ENCODE data around the gene AICDA.
"Not testable (repeated sequence)": the region's sequence is repeated elsewhere in the genome, so short reads cannot be mapped to it uniquely, and the experiment has no call there.

The AICDA gene

DNA sequence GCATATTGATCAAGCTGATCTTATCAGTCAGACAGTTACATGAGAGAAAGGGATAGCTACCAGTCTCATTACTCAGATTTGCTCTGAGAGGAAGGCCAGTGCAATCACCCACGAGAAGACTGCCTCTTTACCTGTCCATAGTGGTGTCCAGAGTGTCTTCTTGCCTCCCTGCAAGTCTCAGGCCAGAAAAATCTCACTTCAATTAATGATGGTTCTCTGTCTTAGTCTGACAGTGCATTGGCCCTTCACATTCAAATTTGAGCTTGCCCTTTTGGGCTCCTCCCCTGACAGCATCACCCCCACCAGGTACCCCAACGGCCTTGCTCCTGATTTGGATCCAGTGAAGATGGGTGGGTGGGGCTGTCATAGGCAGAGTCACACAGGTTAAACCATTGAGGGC, at the start of gene AICDA:
AICDA (minus strand) TSS at position 231 of the 400 bp plus-strand sequence; CDS start at position 139, 92 bp downstream.
- Mint-ChIP-seq H3K27me3 (no peaks in the 10 kb centered on the region), H3K4me3 (no peak within 1 kb of the TSS), H3K9me3 (no peaks in the 10 kb centered on the region), H3K27ac (no peak within 1 kb of the TSS), H3K36me3 (ENCODE audit: low read depth) (no peaks in the 10 kb centered on the region), H3K4me1 (peaks cover 9% of the 10 kb centered on the region)
- ATAC-seq (no peak), DNase-seq (no peak)

DNA sequence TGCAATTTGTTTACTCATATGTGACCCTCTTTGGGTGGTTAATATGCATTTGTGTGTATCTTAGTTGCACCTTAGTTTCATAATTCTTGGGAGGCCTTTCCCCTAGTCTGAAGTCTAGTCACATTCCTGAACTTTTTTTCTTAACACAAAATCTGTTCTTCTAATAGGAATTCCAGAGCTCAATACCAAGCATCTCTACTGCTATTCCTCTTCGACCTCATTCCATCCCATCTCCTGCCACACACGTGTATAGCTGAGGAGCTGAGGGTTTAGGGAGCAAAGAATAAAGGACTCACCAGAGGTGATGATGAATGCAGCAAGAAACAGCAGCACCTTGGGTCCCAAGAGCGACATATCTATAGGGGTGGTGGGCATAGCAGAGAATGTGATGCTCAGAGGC, 49.1 kb upstream of the AICDA start:
- ATAC-seq: no peak
- peaks cover 7% of the 10 kb centered on the region for H3K27me3 Mint-ChIP-seq

DNA sequence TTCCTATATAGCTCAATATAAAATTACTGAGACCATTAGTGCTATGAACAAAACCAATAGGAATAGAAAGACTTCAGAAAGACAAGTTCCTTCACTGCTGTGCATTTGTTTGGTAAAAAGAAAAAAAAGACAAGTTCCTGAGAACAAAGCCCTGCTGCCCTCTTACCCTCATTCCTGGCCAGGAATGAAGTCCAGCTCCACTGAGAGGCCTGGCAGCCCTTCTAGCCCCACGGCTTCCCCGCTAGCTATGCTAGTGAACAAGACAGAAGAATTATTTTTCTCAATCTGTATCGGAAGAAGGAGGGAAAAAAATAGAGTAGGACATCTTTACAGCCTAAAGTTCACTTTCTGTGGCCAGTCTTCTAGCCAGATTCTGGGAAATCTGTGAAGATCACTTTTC, 48.4 kb upstream of the AICDA start:
- ATAC-seq (no peak), DNase-seq (no peak)
- Mint-ChIP-seq H3K9me3 (no peaks in the 10 kb centered on the region), H3K27me3 (peaks cover 7% of the 10 kb centered on the region), H3K4me1 (no peaks in the 10 kb centered on the region), H3K36me3 (ENCODE audit: low read depth) (no peaks in the 10 kb centered on the region), H3K27ac (no peak overlapping the region), H3K4me3 (no peak overlapping the region)

More for the DNA sequence above, 49.1 kb upstream of the AICDA start:
- H3K9me3 Mint-ChIP-seq: no peaks in the 10 kb centered on the region
- H3K36me3 Mint-ChIP-seq (ENCODE audit: low read depth): no peaks in the 10 kb centered on the region
- H3K27ac Mint-ChIP-seq: no peak overlapping the region
- no peak overlapping the region for H3K4me3 Mint-ChIP-seq
- DNase-seq: no peak
- H3K4me1 Mint-ChIP-seq: no peaks in the 10 kb centered on the region

- no peaks in the 10 kb centered on the region for H3K36me3 Mint-ChIP-seq (ENCODE audit: low read depth)
- peaks cover 5% of the 10 kb centered on the region for H3K27me3 Mint-ChIP-seq
- ATAC-seq (no peak), DNase-seq (no peak)
- H3K9me3 Mint-ChIP-seq: no peaks in the 10 kb centered on the region
- H3K4me1 Mint-ChIP-seq: no peaks in the 10 kb centered on the region
- no peak overlapping the region for H3K4me3 Mint-ChIP-seq
- H3K27ac Mint-ChIP-seq: no peak overlapping the region
Observed at GRCh38 chr12:8658346-8658745, 45.7 kb upstream of the AICDA start.

- Mint-ChIP-seq H3K36me3 (ENCODE audit: low read depth) (no peaks in the 10 kb centered on the region), H3K4me1 (no peaks in the 10 kb centered on the region), H3K9me3 (no peaks in the 10 kb centered on the region), H3K4me3 (no peak overlapping the region), H3K27me3 (peaks cover 11% of the 10 kb centered on the region), H3K27ac (no peak overlapping the region)
- DNase-seq (no peak), ATAC-seq (no peak)
Observed at GRCh38 chr12:8655421-8655820, 42.8 kb upstream of the AICDA start.

GRCh38 chr12:8648576-8649205, 36.0 kb upstream of the AICDA start:
- peaks cover 49% of the 10 kb centered on the region for H3K4me1 Mint-ChIP-seq
- H3K27ac Mint-ChIP-seq: peak overlapping the region; percentile 68
- H3K4me3 Mint-ChIP-seq: peak overlapping the region; percentile 19
- H3K9me3 Mint-ChIP-seq: no peaks in the 10 kb centered on the region
- ATAC-seq: peak; percentile 91
- peak; percentile 76 for DNase-seq
- peaks cover 17% of the 10 kb centered on the region for H3K27me3 Mint-ChIP-seq
- H3K36me3 Mint-ChIP-seq (ENCODE audit: low read depth): no peaks in the 10 kb centered on the region

DNA sequence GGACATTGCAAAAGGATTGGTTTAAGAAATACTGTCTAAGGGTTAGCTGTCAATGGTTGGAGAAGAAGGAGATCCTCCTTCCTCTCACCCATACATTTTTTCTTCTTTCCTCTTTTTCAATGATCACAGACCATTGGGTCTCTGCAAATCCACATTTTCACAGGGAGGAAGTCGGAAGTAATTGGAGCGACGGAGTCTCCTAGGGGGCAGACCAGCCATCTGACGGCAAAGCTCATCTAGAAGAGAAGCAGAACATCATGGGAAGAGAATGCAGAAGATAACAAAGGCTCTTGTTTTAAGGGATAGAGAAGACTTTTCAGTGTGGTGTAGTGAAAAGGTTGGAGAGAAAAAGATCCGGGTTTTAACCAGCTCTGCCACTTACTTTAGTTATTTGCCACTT, 35.3 kb upstream of the AICDA start:
- Mint-ChIP-seq H3K36me3 (ENCODE audit: low read depth) (no peaks in the 10 kb centered on the region), H3K27ac (no peak overlapping the region), H3K4me1 (peaks cover 50% of the 10 kb centered on the region), H3K9me3 (no peaks in the 10 kb centered on the region), H3K27me3 (peaks cover 13% of the 10 kb centered on the region), H3K4me3 (no peak overlapping the region)
- DNase-seq (no peak), ATAC-seq (no peak)

DNA sequence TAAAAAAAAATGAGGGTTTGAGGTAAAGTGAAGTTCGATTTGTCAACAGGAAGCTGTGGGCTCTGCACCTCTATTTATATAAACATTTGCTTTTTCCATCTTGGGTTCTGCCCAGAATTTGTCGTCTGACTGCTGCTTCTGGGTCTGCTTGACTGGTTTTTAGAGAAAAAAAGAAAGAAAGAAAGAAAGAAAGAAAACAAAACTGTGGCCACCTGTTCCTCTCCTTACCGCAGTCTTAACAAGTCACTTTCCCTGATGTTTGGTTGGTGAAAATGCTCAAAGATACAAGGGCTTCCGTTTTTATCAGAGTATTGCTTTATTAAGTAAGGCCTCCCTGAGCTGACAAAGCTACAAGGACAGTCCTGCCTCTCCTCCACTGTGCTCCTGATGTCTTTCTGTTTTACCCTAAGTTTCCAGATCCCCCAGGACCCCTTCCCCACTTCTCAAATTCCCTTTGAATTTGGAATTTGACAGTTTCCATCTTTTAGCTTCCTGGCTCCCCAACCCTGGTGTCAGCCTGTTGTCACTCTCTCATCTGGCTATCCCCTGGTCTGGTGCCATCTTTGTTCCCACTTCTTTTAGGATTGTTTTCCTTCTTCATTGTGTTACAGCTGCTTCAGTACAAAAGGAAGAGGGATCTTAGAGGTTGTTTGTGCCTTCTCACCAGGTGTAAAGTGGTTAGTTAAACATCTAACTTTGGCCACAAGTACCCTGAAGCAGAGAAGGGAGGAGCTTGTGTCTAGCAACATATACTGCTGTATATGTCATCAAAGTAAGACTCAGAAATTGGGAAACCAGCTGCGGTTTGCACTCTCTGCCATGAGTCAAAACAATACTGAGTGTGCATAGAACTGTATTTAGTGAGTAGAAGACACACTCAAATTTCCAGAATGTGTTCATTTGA, 31.9 kb upstream of the AICDA start:
- H3K4me1 Mint-ChIP-seq: peaks cover 47% of the 10 kb centered on the region
- peak overlapping the region; percentile 35 for H3K4me3 Mint-ChIP-seq
- H3K9me3 Mint-ChIP-seq: no peaks in the 10 kb centered on the region
- H3K27me3 Mint-ChIP-seq: peaks cover 4% of the 10 kb centered on the region
- DNase-seq (peak; percentile 54), ATAC-seq (peak; percentile 82)
- no peaks in the 10 kb centered on the region for H3K36me3 Mint-ChIP-seq (ENCODE audit: low read depth)
- peak overlapping the region; percentile 64 for H3K27ac Mint-ChIP-seq

- no peak for ATAC-seq
- H3K4me3 Mint-ChIP-seq: no peak overlapping the region
- H3K9me3 Mint-ChIP-seq: no peaks in the 10 kb centered on the region
- DNase-seq: no peak
- H3K36me3 Mint-ChIP-seq (ENCODE audit: low read depth): no peaks in the 10 kb centered on the region
- H3K4me1 Mint-ChIP-seq: peaks cover 30% of the 10 kb centered on the region
- no peak overlapping the region for H3K27ac Mint-ChIP-seq
- peaks cover 4% of the 10 kb centered on the region for H3K27me3 Mint-ChIP-seq
Observed at GRCh38 chr12:8642775-8643174, 30.1 kb upstream of the AICDA start.

- Mint-ChIP-seq H3K36me3 (ENCODE audit: low read depth) (no peaks in the 10 kb centered on the region), H3K27ac (no peak overlapping the region), H3K4me3 (no peak overlapping the region), H3K9me3 (no peaks in the 10 kb centered on the region), H3K4me1 (peaks cover 14% of the 10 kb centered on the region), H3K27me3 (no peaks in the 10 kb centered on the region)
- DNase-seq (no peak), ATAC-seq (no peak)
Observed at GRCh38 chr12:8639936-8640335, 27.3 kb upstream of the AICDA start.

- no peak for ATAC-seq
- Mint-ChIP-seq H3K27ac (no peak overlapping the region), H3K9me3 (no peaks in the 10 kb centered on the region), H3K4me3 (no peak overlapping the region), H3K27me3 (no peaks in the 10 kb centered on the region), H3K4me1 (peaks cover 4% of the 10 kb centered on the region), H3K36me3 (ENCODE audit: low read depth) (no peaks in the 10 kb centered on the region)
- no peak for DNase-seq
Observed at GRCh38 chr12:8638951-8639350, 26.3 kb upstream of the AICDA start.

DNA sequence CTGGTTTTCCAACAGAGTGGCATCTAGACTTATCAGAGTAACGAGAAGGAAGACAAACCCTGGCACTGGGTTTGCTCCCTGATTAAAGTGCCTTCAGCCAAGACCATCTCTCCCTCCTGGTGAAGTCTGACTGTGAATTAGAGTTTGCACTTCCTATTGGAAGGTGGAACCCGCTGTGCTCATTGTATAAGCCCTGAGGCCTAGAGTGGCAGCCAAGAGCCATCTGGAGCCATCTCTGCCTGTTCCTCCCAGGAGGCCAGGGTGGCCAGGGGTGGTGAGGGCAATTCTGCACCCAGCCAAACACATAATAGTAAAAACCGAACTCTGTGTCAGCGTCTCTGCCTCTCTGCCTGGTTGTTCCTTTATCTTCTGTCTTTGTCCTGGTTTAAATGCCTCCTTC, 25.0 kb upstream of the AICDA start:
- no peaks in the 10 kb centered on the region for H3K4me1 Mint-ChIP-seq
- no peaks in the 10 kb centered on the region for H3K27me3 Mint-ChIP-seq
- no peak overlapping the region for H3K27ac Mint-ChIP-seq
- no peaks in the 10 kb centered on the region for H3K36me3 Mint-ChIP-seq (ENCODE audit: low read depth)
- H3K9me3 Mint-ChIP-seq: no peaks in the 10 kb centered on the region
- no peak overlapping the region for H3K4me3 Mint-ChIP-seq
- DNase-seq: no peak
- no peak for ATAC-seq

- Mint-ChIP-seq H3K4me3 (no peak overlapping the region), H3K4me1 (no peaks in the 10 kb centered on the region), H3K9me3 (no peaks in the 10 kb centered on the region), H3K36me3 (ENCODE audit: low read depth) (no peaks in the 10 kb centered on the region), H3K27me3 (no peaks in the 10 kb centered on the region), H3K27ac (no peak overlapping the region)
- DNase-seq: no peak
- no peak for ATAC-seq
Observed at GRCh38 chr12:8637244-8637643, 24.6 kb upstream of the AICDA start.

DNA sequence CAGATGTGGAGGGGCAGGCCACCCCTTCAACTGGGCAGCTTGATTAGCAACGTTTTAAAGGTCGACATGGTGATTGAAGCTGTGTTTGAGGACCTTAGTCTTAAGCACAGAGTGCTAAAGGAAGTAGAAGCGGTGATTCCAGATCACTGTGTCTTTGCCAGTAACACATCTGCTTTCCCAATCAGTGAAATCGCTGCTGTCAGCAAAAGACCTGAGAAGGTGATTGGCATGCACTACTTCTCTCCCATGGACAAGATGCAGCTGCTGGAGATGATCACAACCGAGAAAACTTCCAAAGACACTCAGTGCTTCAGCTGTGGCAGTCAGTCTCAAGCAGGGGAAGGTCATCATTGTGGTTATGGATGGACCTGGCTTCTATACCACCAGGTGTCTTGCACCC, 23.9 kb upstream of the AICDA start:
- H3K27me3 Mint-ChIP-seq: peaks cover 2% of the 10 kb centered on the region
- H3K9me3 Mint-ChIP-seq: no peaks in the 10 kb centered on the region
- DNase-seq: no peak
- no peak for ATAC-seq
- no peak overlapping the region for H3K4me3 Mint-ChIP-seq
- H3K36me3 Mint-ChIP-seq (ENCODE audit: low read depth): no peaks in the 10 kb centered on the region
- no peaks in the 10 kb centered on the region for H3K4me1 Mint-ChIP-seq
- H3K27ac Mint-ChIP-seq: no peak overlapping the region

DNA sequence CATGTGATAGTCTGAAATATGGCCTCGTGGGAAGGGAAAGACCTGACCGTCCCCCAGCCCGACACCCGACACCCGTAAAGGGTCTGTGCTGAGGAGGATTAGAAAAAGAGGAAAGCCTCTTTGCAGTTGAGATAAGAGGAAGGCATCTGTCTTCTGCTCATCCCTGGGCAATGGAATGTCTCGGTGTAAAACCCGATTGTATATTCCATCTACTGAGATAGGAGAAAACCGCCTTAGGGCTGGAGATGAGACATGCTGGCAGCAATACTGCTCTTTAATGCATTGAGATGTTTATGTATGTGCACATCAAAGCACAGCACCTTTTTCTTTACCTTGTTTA, 23.3 kb upstream of the AICDA start:
- H3K9me3 Mint-ChIP-seq; DNase-seq; H3K36me3 Mint-ChIP-seq (ENCODE audit: low read depth); H3K27ac Mint-ChIP-seq; H3K4me3 Mint-ChIP-seq; H3K27me3 Mint-ChIP-seq; ATAC-seq; H3K4me1 Mint-ChIP-seq: not testable (repeated sequence)

Data from activated naive CD8-positive, alpha-beta T cell treated with anti-CD3 and anti-CD28 coated beads, Interleukin-2, amount 50 U/mL, for 24 hours (primary cell).